IMR-90 (cell line): ENCODE results near the gene CCP110. TPM values are rescaled to one million over a fixed set of nuclear protein-coding genes. Genes with fewer than 3 reads are reported as not detected.

Source experiments
- ATAC-seq: fragments of 200-7000 bp; cut with Tn5 transposase; 2 replicates; pipeline ENCODE4 v1.9.1; 2020; ENCODE audit warnings: low read depth, mild to moderate bottlenecking, moderate library complexity
- BruUV-seq: library from RNA; stranded (reverse); fragments of 400-500 nt; replicated peaks from 2 replicates; lab custom pipeline; 2021; lab: Mats Ljungman, UMichigan
- CTCF ChIA-PET: fragments of 300-600 bp; formaldehyde crosslinking; extraction: SDS; loops from one replicate; lab custom pipeline; 2021; ENCODE audit warnings: antibody characterized with exemption; lab: Yijun Ruan, JAX
- POLR2A ChIA-PET: fragments of 300-600 bp; sonication (Branson Sonifier 250); formaldehyde crosslinking; loops from one replicate; lab custom pipeline; 2022; ENCODE audit warnings: antibody characterized with exemption; ENCODE audit not compliant: unreplicated experiment; lab: Charles Lee
- DNase-seq: peaks from one replicate; pipeline ENCODE4 v3.0.0; 2013
- H2AFZ ChIP-seq: replicated peaks from 2 replicates; pipeline ENCODE3; 2013; ENCODE audit warnings: low read length, mild to moderate bottlenecking; ENCODE audit not compliant: poor library complexity
- H2AK5ac ChIP-seq: 2 replicates; pipeline ENCODE4 v1.6.1; 2013; ENCODE audit warnings: low read depth, low read length, inconsistent platforms
- H2AK9ac ChIP-seq: replicated peaks from 2 replicates; pipeline ENCODE3; 2013; ENCODE audit warnings: mild to moderate bottlenecking, low read depth, low read length, moderate library complexity; ENCODE audit not compliant: poor library complexity
- H2BK120ac ChIP-seq: 2 replicates; pipeline ENCODE4 v1.6.1; 2013; ENCODE audit warnings: low read depth, low read length, inconsistent platforms
- H2BK15ac ChIP-seq: 3 replicates; pipeline ENCODE4 v1.6.1; 2013; ENCODE audit warnings: low read depth, low read length, inconsistent platforms
- H2BK20ac ChIP-seq: 2 replicates; pipeline ENCODE4 v1.6.1; 2013; ENCODE audit warnings: low read depth, mild to moderate bottlenecking, inconsistent platforms, low read length, moderate library complexity
- H2BK5ac ChIP-seq: 2 replicates; pipeline ENCODE4 v1.6.1; 2013; ENCODE audit warnings: mild to moderate bottlenecking, low read depth, low read length, inconsistent platforms; ENCODE audit not compliant: poor library complexity, severe bottlenecking
- H3K14ac ChIP-seq: replicated peaks from 2 replicates; pipeline ENCODE4 v1.6.1; 2013; ENCODE audit warnings: low read depth, low read length, inconsistent platforms
- H3K18ac ChIP-seq: 2 replicates; pipeline ENCODE4 v1.6.1; 2013; ENCODE audit warnings: low read depth, low read length, control low read depth
- H3K23ac ChIP-seq: 2 replicates; pipeline ENCODE4 v1.6.1; 2013; ENCODE audit warnings: low read depth, low read length, inconsistent platforms
- H3K27ac ChIP-seq: 2 replicates; pipeline ENCODE4 v1.5.1; 2013; ENCODE audit warnings: mild to moderate bottlenecking, control low read depth, low read length; ENCODE audit not compliant: insufficient read depth
- H3K27me3 ChIP-seq: 2 replicates; pipeline ENCODE4 v1.6.1; 2013; ENCODE audit warnings: low read length; ENCODE audit not compliant: control insufficient read depth, insufficient read depth
- H3K36me3 ChIP-seq: 2 replicates; pipeline ENCODE4 v1.6.1; 2013; ENCODE audit warnings: low read length, mixed read lengths; ENCODE audit not compliant: control insufficient read depth, insufficient read depth
- H3K4ac ChIP-seq: 2 replicates; pipeline ENCODE4 v1.6.1; 2013; ENCODE audit warnings: low read depth, low read length, inconsistent platforms
- H3K4me1 ChIP-seq: 2 replicates; pipeline ENCODE4 v1.6.1; 2013; ENCODE audit warnings: low read length, mixed read lengths; ENCODE audit not compliant: control insufficient read depth, insufficient read depth
- H3K4me2 ChIP-seq: 2 replicates; pipeline ENCODE4 v1.6.1; 2013; ENCODE audit warnings: low read depth, mild to moderate bottlenecking, control low read depth, low read length, moderate library complexity
- H3K4me3 ChIP-seq: 2 replicates; pipeline ENCODE4 v1.5.1; 2013; ENCODE audit warnings: low read depth, mild to moderate bottlenecking, control low read depth, low read length, moderate library complexity; ENCODE audit not compliant: insufficient read depth
- H3K56ac ChIP-seq: 2 replicates; pipeline ENCODE4 v1.6.1; 2013; ENCODE audit warnings: low read length, inconsistent platforms; ENCODE audit not compliant: insufficient read depth; ENCODE audit errors: extremely low read depth
- H3K79me1 ChIP-seq, 2 experiments: 2 replicates each; pipeline ENCODE4 v1.6.1; 2013; ENCODE audit warnings: low read length in 2 of 2, inconsistent platforms in 1 of 2, low read depth in 1 of 2
- H3K9ac ChIP-seq: 2 replicates; pipeline ENCODE4 v1.6.1; 2013; ENCODE audit warnings: low read depth, low read length, control low read depth
- H3K9me1 ChIP-seq: 2 replicates; pipeline ENCODE4 v1.6.1; 2013; ENCODE audit warnings: low read length, inconsistent platforms; ENCODE audit not compliant: insufficient read depth
- H3K9me3 ChIP-seq: 2 replicates; pipeline ENCODE4 v1.6.1; 2013; ENCODE audit warnings: low read length; ENCODE audit not compliant: control insufficient read depth, insufficient read depth
- H4K20me1 ChIP-seq: 2 replicates; pipeline ENCODE4 v1.6.1; 2013; ENCODE audit warnings: low read length, inconsistent platforms; ENCODE audit not compliant: insufficient read depth
- H4K5ac ChIP-seq: 2 replicates; pipeline ENCODE4 v1.6.1; 2013; ENCODE audit warnings: mild to moderate bottlenecking, low read depth, low read length, control low read depth
- H4K8ac ChIP-seq, 2 experiments: 2 replicates each; pipeline ENCODE4 v1.6.1; 2013; ENCODE audit warnings: low read depth in 2 of 2, low read length in 2 of 2, control low read depth in 1 of 2, inconsistent platforms in 1 of 2
- H4K91ac ChIP-seq: 2 replicates; pipeline ENCODE4 v1.6.1; 2013; ENCODE audit warnings: low read depth, low read length, inconsistent platforms; ENCODE audit not compliant: insufficient read depth
- FOS ChIP-seq: fragments of 150-350 bp; IDR thresholded peaks from 2 replicates; pipeline ENCODE4 v1.6.1; 2016; ENCODE audit warnings: low read depth, low read length
- MXI1 ChIP-seq: IDR thresholded peaks from 2 replicates; pipeline ENCODE4 v1.6.1; 2012; ENCODE audit warnings: low read depth, mild to moderate bottlenecking, low read length, moderate library complexity, borderline replicate concordance
- POLR2A ChIP-seq: IDR thresholded peaks from 2 replicates; pipeline ENCODE4 v1.6.1; 2012; ENCODE audit warnings: mild to moderate bottlenecking, low read depth, low read length
- RAD21 ChIP-seq: IDR thresholded peaks from 2 replicates; pipeline ENCODE4 v1.6.1; 2012; ENCODE audit warnings: low read length, improper control_type of control experiment
- USF2 ChIP-seq: fragments of 150-350 bp; IDR thresholded peaks from 2 replicates; pipeline ENCODE4 v1.6.1; 2017; ENCODE audit warnings: mild to moderate bottlenecking, antibody characterized with exemption, low read length, low read depth
- WGBS, 2 experiments: methylation state at CpG; one replicate each; pipeline versions ENCODE4 v1.1.5 to v1.1.7; 2013; ENCODE audit warnings: missing lambda C conversion rate in 2 of 2; ENCODE audit not compliant: insufficient read length in 1 of 2; ENCODE audit errors: extremely low coverage in 2 of 2; 5-methylcytosine and 5-hydroxymethylcytosine counted together
- dilution Hi-C: fragments of 300-500 bp; cut with HindIII; formaldehyde crosslinking; loops from one replicate; pipeline ENCODE4 v1.14.3; 2018; ENCODE audit warnings: low sequenced_read_pairs; ENCODE audit not compliant: unreplicated experiment
- in situ Hi-C: fragments of 300-500 bp; cut with MboI; formaldehyde crosslinking; loops from 3 replicates; pipeline ENCODE4 v1.14.3; 2019; ENCODE audit warnings: low sequenced_read_pairs, inconsistent platforms, mixed read lengths
- intact Hi-C: fragments of 100-400 bp; cut with micrococcal nuclease; formaldehyde crosslinking; loops from 2 replicates; pipeline ENCODE4 v1.10.0; 2022
- polyA plus RNA-seq, 3 experiments: library from polyadenylated mRNA; depleted of rRNA; stranded (reverse); fragments of >200 nt; gene quantifications; 2 replicates each; pipeline ENCODE4 v1.2.3, GENCODE V29; 2012; ENCODE audit warnings: low replicate concordance in 1 of 3
- total RNA-seq: library from RNA; depleted of rRNA; stranded (reverse); fragments of >200 nt; gene quantifications from 2 replicates; pipeline ENCODE4 v1.2.3, GENCODE V29; 2012
- TF ChIP-seq, protein P1 (sequence below): fragments of 150-350 bp; IDR thresholded peaks from 2 replicates; pipeline ENCODE4 v1.6.1; 2016; ENCODE audit warnings: low read depth, mild to moderate bottlenecking, low read length, moderate library complexity, borderline replicate concordance

The CCP110 gene
- total and polyA plus RNA-seq, 2 of the 4 experiments (the other 2 are of a cell fraction): 4.7 to 7.7 TPM

- ATAC-seq (no peak), DNase-seq (no peak)
- in situ Hi-C loops (no loop called here), dilution Hi-C loops (no loop called here), intact Hi-C loops (no loop called here)
- Histone ChIP-seq H3K4me2 (no peak overlapping the region), H3K79me1 (no peaks in the 10 kb centered on the region), H3K4me3 (no peak overlapping the region), H2BK20ac (no peak overlapping the region), H2AK5ac (no peak overlapping the region), H3K9me3 (no peaks in the 10 kb centered on the region), H3K4ac (no peak overlapping the region), H3K14ac (no peak overlapping the region), H4K91ac (no peak overlapping the region), H2BK15ac (no peak overlapping the region), H4K5ac (no peak overlapping the region), H3K23ac (no peak overlapping the region), H2BK5ac (no peak overlapping the region), H4K20me1 (no peaks in the 10 kb centered on the region), H3K36me3 (no peaks in the 10 kb centered on the region), H3K27ac (no peak overlapping the region), H3K18ac (no peak overlapping the region), H3K9me1 (no peaks in the 10 kb centered on the region), H2AFZ (no peak overlapping the region), H2BK120ac (no peak overlapping the region), H2AK9ac (no peak overlapping the region), H3K27me3 (peaks cover 2% of the 10 kb centered on the region), H3K9ac (no peak overlapping the region), H3K4me1 (no peaks in the 10 kb centered on the region), H4K8ac (no peak overlapping the region), H3K56ac (no peak overlapping the region)
- TF ChIP-seq POLR2A: no peak
- no peak for TF ChIP-seq USF2
- no peak for TF ChIP-seq MXI1
- TF ChIP-seq FOS: no peak
- TF ChIP-seq, protein P1, sequence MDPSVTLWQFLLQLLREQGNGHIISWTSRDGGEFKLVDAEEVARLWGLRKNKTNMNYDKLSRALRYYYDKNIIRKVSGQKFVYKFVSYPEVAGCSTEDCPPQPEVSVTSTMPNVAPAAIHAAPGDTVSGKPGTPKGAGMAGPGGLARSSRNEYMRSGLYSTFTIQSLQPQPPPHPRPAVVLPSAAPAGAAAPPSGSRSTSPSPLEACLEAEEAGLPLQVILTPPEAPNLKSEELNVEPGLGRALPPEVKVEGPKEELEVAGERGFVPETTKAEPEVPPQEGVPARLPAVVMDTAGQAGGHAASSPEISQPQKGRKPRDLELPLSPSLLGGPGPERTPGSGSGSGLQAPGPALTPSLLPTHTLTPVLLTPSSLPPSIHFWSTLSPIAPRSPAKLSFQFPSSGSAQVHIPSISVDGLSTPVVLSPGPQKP: no peak
- TF ChIP-seq RAD21: no peak
- no TSS peak for BruUV-seq
- CTCF ChIA-PET: no interaction called here
- WGBS, 2 experiments: no CpG with 5 or more reads among the region's 5 CpGs
- POLR2A ChIA-PET: no interaction called here
Observed at GRCh38 chr16:19485611-19486010, 38.1 kb upstream of the CCP110 start.
